ENCODE data around the gene ASPSCR1. TPM values are rescaled to one million over a fixed set of nuclear protein-coding genes. Genes with fewer than 3 reads are reported as not detected.
A peak's percentile ranks its signal among the peaks of the same experiment; 100 is the strongest.

ASPSCR1 gene
- total and polyA plus RNA-seq, 2 of the 13 experiments (the other 11 are each of a cell fraction or from before 2014, with no cell fraction given) = 274 to 314 TPM

DNA sequence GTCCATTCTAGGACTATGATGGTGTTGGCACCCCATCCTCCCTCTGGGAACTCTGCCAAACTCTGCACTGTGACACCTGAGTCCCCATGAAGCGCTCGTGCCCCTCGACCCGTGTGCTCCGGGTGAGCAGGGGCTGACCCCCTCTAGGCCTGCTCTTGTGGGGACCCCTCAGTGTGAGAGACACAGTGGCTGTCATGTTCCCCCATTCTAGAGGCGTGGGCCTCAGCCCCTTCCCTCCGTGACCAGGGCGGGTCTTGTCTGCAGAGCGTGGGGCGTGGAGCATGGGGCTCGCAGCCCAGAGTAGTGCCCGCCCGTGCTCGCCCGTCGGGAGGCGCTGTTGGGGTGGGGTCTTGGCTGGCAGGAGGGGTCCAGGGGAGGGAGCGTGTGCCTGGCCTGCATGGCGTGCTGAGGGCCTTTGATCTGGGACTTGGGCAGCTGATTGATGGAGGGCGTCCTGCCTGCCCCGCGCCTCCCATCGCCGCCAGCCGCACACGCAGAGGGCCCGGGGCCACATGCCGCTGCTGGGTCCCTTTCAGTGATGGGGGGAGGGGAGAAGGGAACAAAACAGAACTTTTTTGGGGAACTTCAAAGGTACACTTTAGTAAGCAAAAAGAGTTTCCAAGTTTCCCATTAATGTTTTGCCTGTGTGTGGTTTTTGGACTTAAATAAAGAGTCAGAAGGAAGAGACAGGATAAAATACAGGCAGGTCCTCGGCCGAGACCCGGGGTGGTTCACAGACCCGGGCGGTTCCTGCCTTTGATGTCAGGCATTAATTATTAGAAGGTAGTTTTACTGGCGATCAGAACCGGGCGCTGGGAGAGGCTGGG is 22.8 kb downstream of the ASPSCR1 start (continued):
- TF ChIP-seq ISL2 (CRISPR knock-in tag; IDR thresholded peaks at IDR 0.05) (no peak; the same call in 1 of the 2 replicates), ZNF577 (CRISPR knock-in tag; IDR thresholded peaks at IDR 0.05; ENCODE audit: borderline replicate concordance, low read depth) (0 out of 2 replicates have a peak, but pooled peaks have one; percentile 73), ZMAT3 (CRISPR knock-in tag; conservative IDR thresholded peaks at IDR 0.05) (peak; percentile 79), HMG20B (CRISPR knock-in tag; conservative IDR thresholded peaks at IDR 0.05) (0 out of 2 replicates have a peak, but pooled peaks have one; percentile 13), ZFX (CRISPR knock-in tag; IDR thresholded peaks at IDR 0.05; ENCODE audit: low read depth) (peak; percentile 72), SIX1 (CRISPR knock-in tag; IDR thresholded peaks at IDR 0.05; ENCODE audit: borderline replicate concordance) (no peak; the same call in 1 of the 2 replicates), ZNF362 (CRISPR knock-in tag; IDR thresholded peaks at IDR 0.05; ENCODE audit: borderline replicate concordance) (peak; percentile 48; the same call in 1 of the 2 replicates), SKI (IDR thresholded peaks at IDR 0.05; ENCODE audit: partially characterized antibody) (peak; percentile 29), ZNF280B (CRISPR knock-in tag; IDR thresholded peaks at IDR 0.05; ENCODE audit: borderline replicate concordance) (peak; percentile 49; the same call in 1 of the 2 replicates), TCF7L2 (IDR thresholded peaks at IDR 0.05; ENCODE audit: low read depth, low read length) (peak; percentile 98), ZMYM2 (CRISPR knock-in tag; IDR thresholded peaks at IDR 0.05) (peak; percentile 48), THYN1 (CRISPR knock-in tag; IDR thresholded peaks at IDR 0.05; ENCODE audit: borderline replicate concordance, low read depth) (no peak), ATF7 (IDR thresholded peaks at IDR 0.05) (no peak), ATF7 (CRISPR knock-in tag; IDR thresholded peaks at IDR 0.05) (no peak), TEF (CRISPR knock-in tag; IDR thresholded peaks at IDR 0.05) (no peak), ZNF282 (IDR thresholded peaks at IDR 0.05; ENCODE audit: partially characterized antibody) (no peak), SMC3 (IDR thresholded peaks at IDR 0.05; ENCODE audit: low read length) (no peak; the same call in 1 of the 2 replicates), ZNF782 (CRISPR knock-in tag; IDR thresholded peaks at IDR 0.05; ENCODE audit: borderline replicate concordance) (no peak; the same call in 1 of the 2 replicates), LCORL (IDR thresholded peaks at IDR 0.05) (peak; percentile 63; the same call in 1 of the 2 replicates), LCORL (CRISPR knock-in tag; IDR thresholded peaks at IDR 0.05) (peak; percentile 54)
- TF ChIP-seq, protein P1, sequence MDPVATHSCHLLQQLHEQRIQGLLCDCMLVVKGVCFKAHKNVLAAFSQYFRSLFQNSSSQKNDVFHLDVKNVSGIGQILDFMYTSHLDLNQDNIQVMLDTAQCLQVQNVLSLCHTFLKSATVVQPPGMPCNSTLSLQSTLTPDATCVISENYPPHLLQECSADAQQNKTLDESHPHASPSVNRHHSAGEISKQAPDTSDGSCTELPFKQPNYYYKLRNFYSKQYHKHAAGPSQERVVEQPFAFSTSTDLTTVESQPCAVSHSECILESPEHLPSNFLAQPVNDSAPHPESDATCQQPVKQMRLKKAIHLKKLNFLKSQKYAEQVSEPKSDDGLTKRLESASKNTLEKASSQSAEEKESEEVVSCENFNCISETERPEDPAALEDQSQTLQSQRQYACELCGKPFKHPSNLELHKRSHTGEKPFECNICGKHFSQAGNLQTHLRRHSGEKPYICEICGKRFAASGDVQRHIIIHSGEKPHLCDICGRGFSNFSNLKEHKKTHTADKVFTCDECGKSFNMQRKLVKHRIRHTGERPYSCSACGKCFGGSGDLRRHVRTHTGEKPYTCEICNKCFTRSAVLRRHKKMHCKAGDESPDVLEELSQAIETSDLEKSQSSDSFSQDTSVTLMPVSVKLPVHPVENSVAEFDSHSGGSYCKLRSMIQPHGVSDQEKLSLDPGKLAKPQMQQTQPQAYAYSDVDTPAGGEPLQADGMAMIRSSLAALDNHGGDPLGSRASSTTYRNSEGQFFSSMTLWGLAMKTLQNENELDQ (CRISPR knock-in tag; IDR thresholded peaks at IDR 0.05; ENCODE audit: borderline replicate concordance) = no peak
- TF ChIP-seq, protein P2, sequence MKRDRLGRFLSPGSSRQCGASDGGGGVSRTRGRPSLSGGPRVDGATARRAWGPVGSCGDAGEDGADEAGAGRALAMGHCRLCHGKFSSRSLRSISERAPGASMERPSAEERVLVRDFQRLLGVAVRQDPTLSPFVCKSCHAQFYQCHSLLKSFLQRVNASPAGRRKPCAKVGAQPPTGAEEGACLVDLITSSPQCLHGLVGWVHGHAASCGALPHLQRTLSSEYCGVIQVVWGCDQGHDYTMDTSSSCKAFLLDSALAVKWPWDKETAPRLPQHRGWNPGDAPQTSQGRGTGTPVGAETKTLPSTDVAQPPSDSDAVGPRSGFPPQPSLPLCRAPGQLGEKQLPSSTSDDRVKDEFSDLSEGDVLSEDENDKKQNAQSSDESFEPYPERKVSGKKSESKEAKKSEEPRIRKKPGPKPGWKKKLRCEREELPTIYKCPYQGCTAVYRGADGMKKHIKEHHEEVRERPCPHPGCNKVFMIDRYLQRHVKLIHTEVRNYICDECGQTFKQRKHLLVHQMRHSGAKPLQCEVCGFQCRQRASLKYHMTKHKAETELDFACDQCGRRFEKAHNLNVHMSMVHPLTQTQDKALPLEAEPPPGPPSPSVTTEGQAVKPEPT (CRISPR knock-in tag; IDR thresholded peaks at IDR 0.05; ENCODE audit: low read depth) = peak; percentile 89; the same call in 1 of the 2 replicates
